Stimulated activated CD4-positive, alpha-beta T cell treated with anti-CD3 and anti-CD28 coated beads, TNF-alpha, amount 100 ng/mL, for 4 hours (primary cell): ENCODE results near the gene AOX1.
"Not testable (repeated sequence)": the region's sequence is repeated elsewhere in the genome, so short reads cannot be mapped to it uniquely, and the experiment has no call there.

Source experiments
- DNase-seq, 3 experiments: peaks; one replicate each; pipeline ENCODE4 v3.0.0-alpha.2; 2020; ENCODE audit warnings: low read depth in 3 of 3

AOX1 gene

GRCh38 chr2:200602584-200602983 lies 16.8 kb downstream of the AOX1 start:
- DNase-seq = no peak

GRCh38 chr2:200603972-200604371 lies 18.2 kb downstream of the AOX1 start:
- no peak for DNase-seq

DNA sequence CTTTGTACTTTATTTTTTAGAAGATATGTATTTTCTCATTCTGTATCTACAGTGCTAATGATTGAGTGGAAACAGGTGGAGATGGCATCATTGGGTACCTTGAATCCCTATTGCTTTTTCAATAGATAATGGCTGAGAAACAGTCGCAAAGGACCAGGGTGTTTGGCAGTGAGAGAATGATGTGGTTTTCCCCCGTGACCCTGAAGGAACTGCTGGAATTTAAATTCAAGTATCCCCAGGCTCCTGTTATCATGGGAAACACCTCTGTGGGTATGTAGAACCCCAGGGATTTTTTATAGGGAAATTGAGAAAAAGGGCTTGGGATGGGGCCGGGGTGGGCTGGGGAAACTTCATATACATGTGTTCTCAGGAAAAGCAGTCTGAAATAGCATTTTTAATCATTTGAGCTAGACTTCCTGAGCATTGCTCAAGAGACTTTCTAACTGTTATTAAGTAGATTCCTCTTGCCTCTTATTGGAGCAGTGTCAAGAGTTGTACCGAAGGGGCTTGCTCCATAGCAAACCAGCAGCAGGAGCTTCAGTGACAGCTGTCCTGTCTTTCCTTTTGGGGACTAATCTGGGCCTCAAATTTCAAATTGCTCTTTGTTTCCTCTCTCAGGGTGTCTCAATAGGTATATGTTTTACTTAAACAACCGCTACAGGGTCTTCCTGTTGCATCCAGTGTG lies 18.9 kb downstream of the AOX1 start:
- DNase-seq = no peak

DNA sequence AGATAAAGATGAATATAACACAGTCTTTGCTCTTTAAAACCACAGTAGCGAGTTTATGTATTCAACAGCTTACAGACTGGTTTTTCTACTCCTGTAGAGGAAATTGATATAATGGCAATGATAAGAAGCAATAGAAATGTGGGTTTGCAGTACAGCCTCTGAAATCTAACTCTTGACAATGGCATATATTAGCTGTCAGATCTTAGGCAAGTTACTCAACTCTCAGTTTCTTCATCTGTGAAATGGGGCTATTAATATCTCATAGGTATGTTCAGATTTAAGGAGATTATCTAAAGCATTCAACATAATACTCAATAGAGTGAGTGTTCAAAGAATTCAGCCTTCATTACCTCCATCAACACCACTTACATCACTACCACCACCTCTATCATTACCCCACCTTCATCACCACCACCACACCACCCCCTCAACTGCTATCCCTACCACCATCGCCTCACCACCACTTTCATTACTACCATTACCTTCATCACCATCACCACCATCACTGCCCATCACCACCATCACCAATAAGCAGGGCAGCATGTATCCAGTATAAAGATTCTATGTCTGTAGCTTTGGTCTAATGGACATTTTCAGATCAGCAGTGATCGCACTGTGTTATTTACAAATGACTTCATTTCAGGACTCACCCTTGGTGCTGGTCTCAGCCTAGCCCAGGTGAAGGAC lies 22.7 kb downstream of the AOX1 start:
- no peak for DNase-seq

- DNase-seq = no peak
Measured at GRCh38 chr2:200609028-200609614, 23.3 kb downstream of the AOX1 start.

DNA sequence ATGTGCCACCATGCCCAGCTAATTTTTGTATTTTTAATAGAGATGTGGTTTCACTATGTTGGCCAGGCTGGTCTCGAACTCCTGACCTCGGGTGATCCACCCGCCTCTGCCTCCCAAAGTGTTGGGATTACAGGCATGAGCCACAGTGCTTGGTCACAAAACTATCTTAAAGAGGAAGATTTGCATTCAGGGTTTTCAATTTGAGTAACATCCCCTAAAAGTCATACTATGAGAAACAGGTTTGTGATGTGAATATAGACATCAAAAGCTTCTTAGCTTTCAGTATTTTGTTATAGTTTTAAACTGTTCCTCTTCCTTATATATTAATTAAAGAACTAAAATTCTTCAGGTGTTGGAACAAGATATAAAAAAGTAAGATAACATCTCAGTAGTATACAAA lies 24.4 kb downstream of the AOX1 start:
- DNase-seq = not testable (repeated sequence)

DNA sequence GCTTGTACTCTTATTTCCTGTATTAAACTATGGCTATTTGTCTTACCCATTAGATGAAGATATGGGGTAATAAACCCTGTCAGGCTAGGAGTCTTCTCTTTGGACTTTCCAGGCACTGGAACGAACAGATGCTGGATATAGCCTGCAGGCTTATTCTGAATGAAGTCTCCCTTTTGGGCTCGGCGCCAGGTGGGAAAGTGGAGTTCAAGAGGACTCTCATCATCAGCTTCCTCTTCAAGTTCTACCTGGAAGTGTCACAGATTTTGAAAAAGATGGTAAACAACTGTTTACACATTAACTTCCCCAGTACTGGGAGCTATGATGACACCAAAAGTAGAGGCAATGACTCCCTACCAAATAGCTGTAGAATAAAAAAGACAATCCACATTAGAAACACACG lies 27.9 kb downstream of the AOX1 start:
- DNase-seq = no peak

DNA sequence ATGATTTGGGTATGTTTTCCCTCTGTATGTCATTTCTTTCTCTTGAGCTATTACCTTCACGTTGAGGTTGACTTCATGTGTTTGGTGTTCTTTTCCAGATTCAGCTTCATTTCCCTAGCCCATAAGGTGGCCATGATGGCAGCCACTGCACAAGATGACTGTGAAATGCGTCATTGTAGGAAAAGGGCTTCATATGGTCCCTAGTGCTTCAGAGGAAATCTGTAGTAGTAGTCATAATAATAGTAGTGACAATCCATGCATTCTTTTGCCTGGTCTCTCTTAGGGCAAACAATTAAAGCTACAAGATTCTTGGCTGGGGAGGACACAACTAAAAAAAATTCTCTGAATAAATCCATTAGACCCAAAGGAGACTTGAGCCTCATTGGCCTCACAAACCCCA lies 28.4 kb downstream of the AOX1 start:
- no peak for DNase-seq

DNA sequence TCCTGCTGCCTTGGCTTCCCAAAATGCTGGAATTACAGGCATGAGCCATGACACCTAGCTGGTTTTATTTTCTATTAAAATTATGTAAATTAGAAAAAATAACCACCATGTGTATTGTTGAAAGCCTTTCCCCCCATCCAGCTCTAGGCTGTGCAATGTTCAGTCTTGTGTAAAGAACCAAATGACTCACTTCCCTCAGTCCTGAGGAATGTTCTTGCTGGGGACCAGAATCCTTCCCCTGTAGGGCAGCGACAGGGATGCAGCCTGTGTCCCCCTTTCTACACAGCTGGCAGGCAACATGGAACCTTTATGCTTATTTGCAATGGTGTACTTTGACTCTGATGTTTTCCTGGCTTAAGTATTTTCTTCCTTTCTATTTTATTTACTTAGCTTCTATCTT lies 29.4 kb downstream of the AOX1 start:
- no peak for DNase-seq

DNA sequence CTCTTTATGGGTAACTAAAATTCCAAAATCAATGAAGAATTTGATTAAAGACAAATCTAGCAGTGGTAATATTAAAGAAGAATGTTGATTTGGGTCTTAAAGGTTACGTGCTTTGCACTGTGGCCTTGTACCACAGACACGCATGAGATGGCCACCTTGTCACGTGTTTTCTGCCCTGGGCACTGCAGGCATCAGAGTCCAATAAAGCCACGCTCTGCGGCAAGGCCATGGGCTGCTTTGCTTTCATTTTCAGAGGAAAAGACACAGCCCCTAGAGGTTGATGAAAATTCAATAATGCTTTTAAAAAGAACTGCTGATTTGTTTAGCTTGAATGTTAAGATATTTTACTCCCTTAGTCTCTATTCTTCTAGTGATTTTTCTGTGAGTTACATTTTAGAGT lies 30.4 kb downstream of the AOX1 start:
- no peak for DNase-seq

DNA sequence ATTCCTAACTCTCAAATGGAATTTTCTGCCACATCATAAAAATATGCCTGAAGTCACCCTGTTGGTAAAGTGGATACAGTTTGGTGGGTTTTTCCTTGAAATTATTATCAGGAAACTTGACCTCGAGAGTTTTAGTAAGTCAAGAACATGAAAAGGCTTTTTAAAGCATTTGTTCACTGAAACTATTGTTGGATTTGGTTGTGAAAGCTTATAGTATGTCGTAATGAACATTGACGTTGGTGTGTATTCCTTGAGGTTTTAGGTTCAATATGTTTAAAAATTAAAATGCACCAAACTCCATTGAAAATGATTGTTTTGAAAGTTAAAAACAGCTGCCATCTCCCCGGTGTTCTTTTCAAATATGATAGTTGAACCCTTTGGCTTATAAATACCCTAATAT lies 30.8 kb downstream of the AOX1 start:
- DNase-seq = no peak

- no peak for DNase-seq
Measured at GRCh38 chr2:200617156-200618053, 31.6 kb downstream of the AOX1 start.

- no peak for DNase-seq
Measured at GRCh38 chr2:200618054-200618419, 32.2 kb downstream of the AOX1 start.

DNA sequence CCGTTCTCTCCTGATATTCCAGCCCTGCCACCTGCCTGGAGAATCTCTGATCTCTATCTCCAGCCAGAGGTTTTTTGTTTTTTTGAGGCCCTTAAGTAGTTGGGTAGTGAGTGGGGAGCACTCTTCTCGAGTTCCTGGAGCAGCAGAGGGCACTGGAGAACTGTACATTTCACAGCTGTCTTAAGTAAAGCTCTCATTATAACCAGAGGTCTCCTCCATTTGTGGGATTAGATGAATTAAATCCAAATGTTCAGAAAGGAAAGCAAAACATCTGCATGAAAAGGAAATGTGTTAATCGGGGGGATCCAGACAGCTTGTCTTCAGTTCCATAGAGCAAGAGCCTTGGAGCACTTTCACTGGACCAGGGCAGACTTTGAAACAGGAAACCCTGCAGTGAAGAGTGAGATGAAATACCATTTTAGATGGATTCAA lies 32.8 kb downstream of the AOX1 start:
- no peak for DNase-seq

GRCh38 chr2:200619279-200619678 lies 33.5 kb downstream of the AOX1 start:
- no peak for DNase-seq

DNA sequence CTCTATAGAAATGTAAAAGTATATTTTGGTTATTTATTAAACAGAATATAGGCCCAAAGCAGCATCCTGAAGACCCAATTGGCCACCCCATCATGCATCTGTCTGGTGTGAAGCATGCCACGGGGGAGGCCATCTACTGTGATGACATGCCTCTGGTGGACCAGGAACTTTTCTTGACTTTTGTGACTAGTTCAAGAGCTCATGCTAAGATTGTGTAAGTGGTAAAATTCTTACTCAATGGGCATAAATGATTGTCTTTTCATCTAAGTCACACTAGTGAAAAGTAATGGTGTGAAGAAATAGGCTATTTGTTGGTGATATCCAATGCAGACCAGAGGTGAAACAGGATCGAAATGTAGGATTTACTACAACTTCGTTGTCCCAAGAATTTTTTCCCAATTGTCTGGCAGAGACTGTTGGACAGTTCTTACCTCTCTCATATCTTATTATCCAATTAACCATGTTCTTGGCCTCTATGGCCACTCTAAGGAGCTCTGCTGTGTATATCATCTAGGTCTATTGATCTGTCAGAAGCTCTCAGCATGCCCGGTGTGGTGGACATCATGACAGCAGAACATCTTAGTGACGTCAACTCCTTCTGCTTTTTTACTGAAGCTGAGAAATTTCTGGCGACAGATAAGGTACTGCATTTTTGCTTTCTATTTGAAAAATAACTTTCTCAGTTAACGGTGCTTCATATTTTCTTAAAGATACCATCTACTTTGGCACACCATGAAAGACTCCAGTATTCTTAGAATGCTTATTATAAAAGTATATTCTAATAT lies 35.0 kb downstream of the AOX1 start:
- no peak for DNase-seq

GRCh38 chr2:200622106-200622505 lies 36.3 kb downstream of the AOX1 start:
- DNase-seq = no peak

GRCh38 chr2:200624026-200624425 lies 38.2 kb downstream of the AOX1 start:
- DNase-seq = no peak

DNA sequence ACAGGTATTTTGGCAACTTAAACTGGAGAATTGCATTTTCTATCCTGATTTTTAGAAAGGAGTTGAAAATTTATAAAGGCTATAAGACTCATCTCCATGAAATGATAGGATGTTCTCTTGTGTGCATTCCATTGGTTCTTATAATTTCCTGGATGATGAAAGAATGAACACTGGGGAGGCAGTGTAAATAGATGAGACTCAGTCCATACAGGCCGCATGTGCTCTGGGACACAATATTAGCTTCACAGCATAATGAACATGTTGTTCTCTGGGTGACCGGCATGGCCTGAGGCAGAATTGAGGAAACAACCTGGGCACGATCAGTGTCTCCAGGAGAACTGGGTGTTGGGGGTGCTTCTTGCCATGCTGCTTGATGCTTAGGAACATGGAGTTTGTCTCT lies 38.8 kb downstream of the AOX1 start:
- DNase-seq = no peak

DNA sequence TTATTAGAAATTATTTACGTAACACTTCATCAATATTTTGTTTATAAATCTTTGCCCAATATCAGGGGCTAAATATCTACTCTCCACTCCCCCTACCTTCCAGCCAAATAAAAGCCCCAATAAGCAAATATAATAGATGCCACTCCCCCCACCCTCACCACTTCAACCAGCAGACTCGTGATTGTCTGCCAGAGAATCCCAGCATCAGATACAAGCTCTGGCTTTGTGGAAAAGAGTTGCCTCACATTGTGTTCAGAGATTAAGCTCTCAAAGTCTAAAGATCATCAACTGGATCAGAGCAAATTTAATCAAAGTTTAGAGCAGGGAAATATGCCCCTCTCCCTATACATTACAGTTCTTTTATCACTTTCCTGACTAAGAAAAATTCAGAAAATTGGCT lies 39.5 kb downstream of the AOX1 start:
- DNase-seq = no peak

DNA sequence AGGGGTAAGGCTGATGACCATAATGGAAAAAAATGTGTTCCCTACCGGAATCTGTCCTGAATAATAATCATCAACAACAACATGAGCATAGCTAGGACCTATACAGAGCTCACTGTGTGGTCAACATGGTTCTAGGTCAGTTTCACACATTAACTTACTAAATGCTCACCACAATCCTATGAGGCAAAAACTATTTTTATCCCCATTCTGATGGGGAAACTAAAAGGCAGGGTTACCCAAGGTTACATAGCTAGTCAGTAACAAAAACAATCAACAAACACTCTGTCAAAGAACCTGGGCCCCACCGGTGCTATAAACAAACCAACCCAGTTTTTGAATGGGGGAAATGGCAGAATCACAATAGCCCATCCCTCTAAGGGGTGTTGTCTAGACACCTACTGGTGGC lies 40.1 kb downstream of the AOX1 start:
- DNase-seq = no peak
